GM18526 (cell line): ENCODE results near the gene ENTPD1.

Source experiments
- POLR2A ChIP-seq: IDR thresholded peaks from 3 replicates; pipeline ENCODE4 v1.6.1; 2011; ENCODE audit not compliant: insufficient read length; ENCODE audit errors: extremely low read depth

The ENTPD1 gene

GRCh38 chr10:95873139-95873538, 117.2 kb downstream of the ENTPD1 start:
- TF ChIP-seq POLR2A, result no peak

DNA sequence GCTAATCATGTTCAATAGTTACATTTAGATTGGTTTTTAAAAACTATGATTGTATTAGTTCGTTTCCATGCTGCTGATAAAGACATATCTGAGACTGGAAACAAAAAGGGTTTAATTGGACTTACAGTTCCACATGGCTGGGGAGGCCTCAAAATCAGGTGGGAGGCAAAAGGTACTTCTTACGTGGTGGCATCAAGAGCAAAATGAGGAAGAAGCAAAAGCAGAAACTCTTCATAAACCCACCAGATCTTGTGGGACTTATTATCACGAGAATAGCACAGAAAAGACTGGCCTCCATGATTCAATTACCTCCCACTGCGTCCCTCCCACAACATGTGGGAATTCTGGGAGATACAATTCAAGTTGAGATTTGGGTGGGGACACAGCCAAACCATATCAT, 117.7 kb downstream of the ENTPD1 start:
- no peak for TF ChIP-seq POLR2A

DNA sequence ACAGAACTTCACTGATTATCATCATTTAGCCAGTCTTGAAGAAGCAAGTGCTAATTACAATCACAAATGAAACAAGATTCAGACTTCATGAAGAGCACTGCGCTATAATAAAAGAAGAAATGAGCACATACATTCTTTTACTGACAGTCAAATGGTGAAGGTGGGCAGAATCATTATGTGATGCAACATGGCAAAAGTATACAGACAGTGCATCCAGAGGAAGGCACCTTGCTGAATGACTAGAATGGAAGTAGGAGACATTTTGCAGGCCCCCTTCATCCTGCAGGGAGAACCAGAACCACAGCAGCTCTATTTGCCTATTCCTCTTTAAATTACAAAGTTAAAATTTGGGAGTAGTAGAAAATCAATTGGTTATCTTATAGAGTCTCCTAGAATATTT, 120.8 kb downstream of the ENTPD1 start:
- TF ChIP-seq POLR2A, result no peak

DNA sequence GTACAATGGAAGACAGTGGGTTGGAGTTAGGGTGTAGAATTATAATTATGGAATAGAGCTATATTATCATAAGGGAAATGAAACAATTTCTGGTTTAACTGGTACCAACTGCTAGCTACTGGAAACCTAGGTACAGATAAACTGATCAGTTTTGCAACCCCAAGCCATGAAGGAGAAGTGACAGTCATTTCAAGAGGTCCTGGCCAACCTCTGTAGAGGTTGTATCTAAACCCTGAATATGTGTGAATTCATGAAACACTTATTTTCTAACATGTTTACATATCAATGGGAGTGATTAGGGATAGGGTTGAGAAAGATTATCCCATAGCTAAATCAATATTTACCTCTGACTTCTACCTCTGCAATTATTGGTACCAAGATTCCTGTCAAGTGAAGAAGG, 121.9 kb downstream of the ENTPD1 start:
- TF ChIP-seq POLR2A, result no peak

- TF ChIP-seq POLR2A, result no peak
Measured at GRCh38 chr10:95880704-95881103, 124.7 kb downstream of the ENTPD1 start.

DNA sequence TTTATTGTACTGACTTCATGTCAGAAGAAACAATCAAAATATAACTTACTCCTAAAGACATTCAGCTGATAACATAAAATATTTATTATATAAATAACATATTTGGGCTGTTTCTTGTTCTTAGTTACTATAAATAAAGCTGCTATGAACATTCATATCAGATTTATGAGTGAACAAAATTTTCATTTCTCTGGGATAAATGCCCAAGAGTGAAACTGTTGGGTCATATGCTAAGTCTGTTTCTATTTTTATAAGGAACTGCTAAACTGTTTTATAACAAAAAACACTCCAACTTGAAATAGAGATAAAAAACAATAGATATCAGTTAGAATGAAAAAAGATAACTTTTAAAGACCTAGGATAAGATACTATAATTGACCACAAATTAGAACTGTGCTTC, 125.4 kb downstream of the ENTPD1 start:
- TF ChIP-seq POLR2A, result no peak

- TF ChIP-seq POLR2A, result no peak
Measured at GRCh38 chr10:95889830-95890229, 133.9 kb downstream of the ENTPD1 start.

GRCh38 chr10:95896071-95896850, 140.3 kb downstream of the ENTPD1 start:
- no peak for TF ChIP-seq POLR2A

GRCh38 chr10:95906677-95907455, 150.9 kb downstream of the ENTPD1 start:
- no peak for TF ChIP-seq POLR2A

- peak; percentile 54 for TF ChIP-seq POLR2A
Measured at GRCh38 chr10:95907456-95908253, 151.7 kb downstream of the ENTPD1 start, which contains the start of gene CC2D2B. Gene CC2D2B, plus strand, starts transcription at chr10:95907975. Its CDS starts 3,349 bp downstream, at chr10:95911324.

DNA sequence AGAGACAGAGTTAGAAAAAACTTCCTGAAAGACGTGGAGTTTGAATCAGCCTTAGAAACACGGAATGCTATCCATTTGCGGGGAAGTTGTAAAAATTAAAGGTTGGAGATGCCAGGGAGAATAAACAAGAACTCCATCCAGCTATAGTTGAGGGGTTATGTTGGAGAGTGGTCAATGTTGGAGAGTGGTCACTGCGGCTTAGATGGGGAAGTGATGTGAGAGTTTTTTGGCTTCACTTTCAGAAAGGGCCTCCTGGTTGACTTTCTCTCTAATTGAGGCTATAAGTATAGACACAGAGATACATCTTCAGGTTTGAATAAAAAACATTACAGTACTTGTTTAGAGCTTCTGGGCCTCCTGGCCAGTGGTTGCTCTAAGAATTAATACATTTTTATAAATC, 152.5 kb downstream of the ENTPD1 start:
- no peak for TF ChIP-seq POLR2A

DNA sequence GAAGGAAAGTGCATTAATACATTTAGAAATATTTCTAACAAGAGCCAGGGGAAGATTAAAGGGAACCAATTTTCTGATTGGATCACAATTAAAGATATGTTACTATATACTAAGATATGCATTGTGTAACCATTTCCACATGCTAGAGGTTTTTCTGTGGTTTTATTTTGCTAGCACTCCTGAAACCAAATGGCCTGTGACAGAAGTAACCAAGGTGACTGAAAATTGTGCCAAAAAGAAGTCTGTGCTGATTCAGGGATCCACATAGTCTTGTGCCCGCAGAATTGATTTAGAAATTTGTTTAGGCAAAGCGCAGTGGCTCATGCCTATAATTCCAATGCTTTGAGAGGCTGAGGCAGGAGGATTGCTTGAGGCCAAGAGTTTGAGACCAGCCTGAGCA, 153.6 kb downstream of the ENTPD1 start:
- TF ChIP-seq POLR2A, result no peak
